Ascending aorta (tissue), 2 donors: Measurements from ENCODE around the gene ARHGAP24. TPM values are rescaled to one million over a fixed set of nuclear protein-coding genes. Genes with fewer than 3 reads are reported as not detected.

Experiments
- DNase-seq, 2 donors: peaks; one replicate each; pipeline ENCODE4 v3.0.0-alpha.2; 2019; ENCODE audit warnings: low spot score in 2 of 2
- H3K27ac ChIP-seq, 2 donors: fragments of 200-600 bp; sonication (generic); one replicate each; pipeline ENCODE4 v1.5.1; 2016 to 2017; ENCODE audit warnings: mild to moderate bottlenecking in 1 of 2
- H3K27me3 ChIP-seq: fragments of 200-600 bp; sonication (generic); one replicate; pipeline ENCODE4 v1.5.1; 2017
- H3K36me3 ChIP-seq, 2 donors: fragments of 200-600 bp; sonication (generic); one replicate each; pipeline ENCODE4 v1.5.1; 2016
- H3K4me1 ChIP-seq, 2 donors: fragments of 200-600 bp; sonication (generic); one replicate each; pipeline ENCODE4 v1.5.1; 2016 to 2017; ENCODE audit warnings: mild to moderate bottlenecking in 1 of 2
- H3K4me3 ChIP-seq, 2 donors: fragments of 200-600 bp; sonication (generic); one replicate each; pipeline ENCODE4 v1.5.1; 2016 to 2017; ENCODE audit warnings: mild to moderate bottlenecking in 1 of 2
- H3K9me3 ChIP-seq, 2 donors: fragments of 200-600 bp; sonication (generic); one replicate each; pipeline ENCODE4 v1.5.1; 2016
- CTCF ChIP-seq, 3 experiments: fragments of 200-600 bp in 2 of 3; fragments of 450-650 bp in 1 of 3; sonication (generic) in 2 of 3; IDR thresholded peaks; one replicate each; pipeline ENCODE4 v1.5.1; 2016 to 2019; ENCODE audit warnings: antibody characterized with exemption in 3 of 3, mild to moderate bottlenecking in 1 of 3, moderate library complexity in 1 of 3
- intact Hi-C: fragments of 100-400 bp; cut with DNase I; formaldehyde crosslinking; loops from one replicate; pipeline ENCODE4 v1.15.1; 2023
- total RNA-seq: library from RNA; depleted of rRNA; stranded (reverse); fragments of >200 nt; gene quantifications from one replicate; pipeline ENCODE4 v1.1.0, GENCODE V29; 2016

Gene ARHGAP24
- total RNA-seq, 1 donor from 2014 or later: 13.9 TPM

GRCh38 chr4:85495621-85496020, 20.7 kb downstream of the ARHGAP24 start:
- TF ChIP-seq CTCF (IDR thresholded peaks at IDR 0.05): no peak
- intact Hi-C loops: no loop called here
- Histone ChIP-seq H3K36me3 (no peaks in the 10 kb centered on the region), H3K9me3 (no peaks in the 10 kb centered on the region), H3K4me1 (peaks cover 0 to 3% of the 10 kb centered on the region in 2 donors), H3K27me3 (no peaks in the 10 kb centered on the region), H3K4me3 (no peak overlapping the region), H3K27ac (no peak overlapping the region)
- no peak for DNase-seq

GRCh38 chr4:85496126-85496849, 21.3 kb downstream of the ARHGAP24 start:
- H3K27me3 ChIP-seq: no peaks in the 10 kb centered on the region
- no peak overlapping the region for H3K27ac ChIP-seq
- intact Hi-C loops: no loop called here
- peaks cover 0 to 3% of the 10 kb centered on the region in 2 donors for H3K4me1 ChIP-seq
- H3K36me3 ChIP-seq: no peaks in the 10 kb centered on the region
- DNase-seq: no peak
- H3K4me3 ChIP-seq: no peak overlapping the region
- no peak for TF ChIP-seq CTCF (IDR thresholded peaks at IDR 0.05)
- H3K9me3 ChIP-seq: no peaks in the 10 kb centered on the region

GRCh38 chr4:85496933-85497332, 22.0 kb downstream of the ARHGAP24 start:
- no peak for DNase-seq

GRCh38 chr4:85498068-85498733, 23.3 kb downstream of the ARHGAP24 start:
- no peak overlapping the region for H3K4me3 ChIP-seq
- intact Hi-C loops: no loop called here
- no peaks in the 10 kb centered on the region for H3K9me3 ChIP-seq
- H3K4me1 ChIP-seq: peaks cover 0 to 3% of the 10 kb centered on the region in 2 donors
- H3K27me3 ChIP-seq: no peaks in the 10 kb centered on the region
- peak in 1 of 2 donors; percentile 30 for DNase-seq
- no peak overlapping the region for H3K27ac ChIP-seq
- no peak for TF ChIP-seq CTCF (IDR thresholded peaks at IDR 0.05)
- H3K36me3 ChIP-seq: no peaks in the 10 kb centered on the region

More at GRCh38 chr4:85496933-85497332, 22.0 kb downstream of the ARHGAP24 start:
- H3K27ac ChIP-seq: no peak overlapping the region
- TF ChIP-seq CTCF (IDR thresholded peaks at IDR 0.05): no peak
- H3K27me3 ChIP-seq: no peaks in the 10 kb centered on the region
- intact Hi-C loops: no loop called here
- H3K4me3 ChIP-seq: no peak overlapping the region
- no peaks in the 10 kb centered on the region for H3K36me3 ChIP-seq
- H3K9me3 ChIP-seq: no peaks in the 10 kb centered on the region
- peaks cover 0 to 3% of the 10 kb centered on the region in 2 donors for H3K4me1 ChIP-seq

GRCh38 chr4:85499573-85499972, 24.6 kb downstream of the ARHGAP24 start:
- DNase-seq: no peak
- Histone ChIP-seq H3K4me3 (no peak overlapping the region), H3K4me1 (peaks cover 0 to 3% of the 10 kb centered on the region in 2 donors), H3K36me3 (no peaks in the 10 kb centered on the region), H3K9me3 (no peaks in the 10 kb centered on the region), H3K27ac (no peak overlapping the region), H3K27me3 (no peaks in the 10 kb centered on the region)
- no peak for TF ChIP-seq CTCF (IDR thresholded peaks at IDR 0.05)
- intact Hi-C loops: no loop called here
